Mammary epithelial cell (primary cell): Measurements from ENCODE around the gene ST3GAL2.

ENCODE experiments used
- EZH2 ChIP-seq: IDR thresholded peaks from 2 replicates; pipeline ENCODE4 v1.6.1; 2012; ENCODE audit warnings: low read length, inconsistent platforms, borderline replicate concordance
- TF ChIP-seq, protein P1 (sequence below), 2 donors: IDR thresholded peaks in 1 of 2; conservative IDR thresholded peaks in 1 of 2; 2 replicates each; pipeline ENCODE4 v1.5.1; 2011 to 2012; ENCODE audit warnings: inconsistent platforms in 2 of 2, low read length in 2 of 2, mild to moderate bottlenecking in 2 of 2, control low read depth in 1 of 2, low read depth in 1 of 2; ENCODE audit not compliant: insufficient read depth in 1 of 2; ENCODE audit errors: extremely low read depth in 1 of 2

DNA sequence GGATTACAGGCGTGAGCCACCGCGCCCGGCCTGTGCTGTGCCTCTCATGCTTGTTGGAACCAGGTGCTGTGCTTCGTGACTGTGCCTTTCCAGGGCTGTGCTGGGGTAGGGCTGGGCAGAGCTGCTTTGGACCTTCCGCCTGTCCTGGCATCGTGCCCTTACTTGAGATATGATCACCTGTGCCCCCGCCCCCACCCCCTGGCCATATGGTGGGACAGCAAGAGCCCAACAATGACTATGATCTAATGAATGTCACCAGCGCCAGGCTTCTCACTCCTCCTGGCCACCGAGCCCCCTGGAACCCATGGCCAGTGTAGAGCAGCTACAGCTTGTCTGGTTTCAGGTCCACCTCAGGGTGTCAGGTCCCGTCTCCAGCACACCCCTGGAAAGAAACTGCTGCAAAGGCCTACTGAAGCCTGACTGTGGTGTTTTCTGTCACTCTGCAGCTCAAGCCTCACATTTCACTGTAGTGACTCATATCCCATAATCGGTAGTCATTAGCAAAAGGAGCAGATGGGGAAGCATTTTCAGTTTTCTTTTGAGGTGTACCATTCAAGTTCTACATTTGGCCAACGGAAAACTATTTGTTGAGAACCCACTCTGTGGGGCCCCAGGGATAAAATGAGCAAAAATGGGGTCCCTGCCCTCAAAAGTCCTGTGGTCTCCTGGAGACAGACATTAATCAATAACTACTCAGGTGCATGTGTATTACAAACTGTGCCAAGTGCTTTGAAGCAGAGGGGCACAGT lies 37.5 kb upstream of the ST3GAL2 start:
- TF ChIP-seq, protein P1, sequence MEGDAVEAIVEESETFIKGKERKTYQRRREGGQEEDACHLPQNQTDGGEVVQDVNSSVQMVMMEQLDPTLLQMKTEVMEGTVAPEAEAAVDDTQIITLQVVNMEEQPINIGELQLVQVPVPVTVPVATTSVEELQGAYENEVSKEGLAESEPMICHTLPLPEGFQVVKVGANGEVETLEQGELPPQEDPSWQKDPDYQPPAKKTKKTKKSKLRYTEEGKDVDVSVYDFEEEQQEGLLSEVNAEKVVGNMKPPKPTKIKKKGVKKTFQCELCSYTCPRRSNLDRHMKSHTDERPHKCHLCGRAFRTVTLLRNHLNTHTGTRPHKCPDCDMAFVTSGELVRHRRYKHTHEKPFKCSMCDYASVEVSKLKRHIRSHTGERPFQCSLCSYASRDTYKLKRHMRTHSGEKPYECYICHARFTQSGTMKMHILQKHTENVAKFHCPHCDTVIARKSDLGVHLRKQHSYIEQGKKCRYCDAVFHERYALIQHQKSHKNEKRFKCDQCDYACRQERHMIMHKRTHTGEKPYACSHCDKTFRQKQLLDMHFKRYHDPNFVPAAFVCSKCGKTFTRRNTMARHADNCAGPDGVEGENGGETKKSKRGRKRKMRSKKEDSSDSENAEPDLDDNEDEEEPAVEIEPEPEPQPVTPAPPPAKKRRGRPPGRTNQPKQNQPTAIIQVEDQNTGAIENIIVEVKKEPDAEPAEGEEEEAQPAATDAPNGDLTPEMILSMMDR (conservative IDR thresholded peaks at IDR 0.05 in 1 of 2, IDR thresholded peaks at IDR 0.05 in 1 of 2; ENCODE audit: extremely low read depth in 1 of 2, insufficient read depth in 1 of 2, low read depth in 1 of 2, low read length in 2 of 2): no peak
- TF ChIP-seq EZH2: no peak
